Panc1 (cell line): ENCODE measurements around the gene STK39. TPM values are rescaled to one million over a fixed set of nuclear protein-coding genes. Genes with fewer than 3 reads are reported as not detected.

Source experiments
- ATAC-seq: fragments of 200-7000 bp; cut with Tn5 transposase; 2 replicates; pipeline ENCODE4 v1.9.1; 2020; ENCODE audit warnings: mild to moderate bottlenecking, moderate library complexity
- BruUV-seq: library from RNA; stranded (reverse); fragments of 400-500 nt; replicated peaks from 2 replicates; lab custom pipeline; 2021; lab: Mats Ljungman, UMichigan
- CTCF ChIA-PET: fragments of 300-600 bp; sonication (Branson Sonifier 250); formaldehyde crosslinking; loops from one replicate; lab custom pipeline; 2022; ENCODE audit warnings: antibody characterized with exemption; lab: Charles Lee
- POLR2A ChIA-PET: fragments of 300-600 bp; sonication (Branson Sonifier 250); formaldehyde crosslinking; loops from one replicate; lab custom pipeline; 2022; ENCODE audit warnings: antibody characterized with exemption; lab: Charles Lee
- DNase-seq: peaks from one replicate; pipeline ENCODE4 v3.0.0-alpha.2; 2010; ENCODE audit warnings: low read depth, low spot score
- H3K27ac ChIP-seq: 2 replicates; pipeline ENCODE4 v1.5.1; 2011; ENCODE audit warnings: mild to moderate bottlenecking, low read length, inconsistent platforms
- H3K27me3 ChIP-seq: fragments of 200-500 bp; sonication (Bioruptor generic); 2 replicates; pipeline ENCODE4 v1.6.0; 2014; ENCODE audit warnings: low read length, inconsistent platforms; ENCODE audit not compliant: control insufficient read depth, insufficient read depth
- H3K36me3 ChIP-seq: fragments of 200-500 bp; sonication (Bioruptor generic); 2 replicates; pipeline ENCODE4 v1.5.1; 2014; ENCODE audit warnings: inconsistent platforms, mild to moderate bottlenecking, low read length, moderate library complexity; ENCODE audit not compliant: control insufficient read depth, insufficient read depth
- H3K4me1 ChIP-seq: 2 replicates; pipeline ENCODE4 v1.5.1; 2011; ENCODE audit warnings: inconsistent platforms, mild to moderate bottlenecking, low read length, moderate library complexity; ENCODE audit not compliant: control insufficient read depth, insufficient read depth
- H3K4me3 ChIP-seq, 2 experiments: 2 replicates each; pipeline ENCODE4 v1.5.1; 2011 to 2012; ENCODE audit warnings: low read depth in 2 of 2, low read length in 2 of 2, mild to moderate bottlenecking in 2 of 2, inconsistent platforms in 1 of 2, moderate library complexity in 1 of 2
- H3K9me3 ChIP-seq: fragments of 200-500 bp; sonication (Bioruptor generic); 2 replicates; pipeline ENCODE4 v1.5.1; 2014; ENCODE audit warnings: low read depth, mild to moderate bottlenecking, inconsistent platforms, low read length, moderate library complexity; ENCODE audit not compliant: control insufficient read depth, insufficient read depth
- POLR2AphosphoS5 ChIP-seq: IDR thresholded peaks from 2 replicates; pipeline ENCODE4 v1.6.1; 2012; ENCODE audit warnings: mild to moderate bottlenecking, low read depth, low read length, moderate library complexity
- SIN3A ChIP-seq: IDR thresholded peaks from 2 replicates; pipeline ENCODE4 v1.6.1; 2012; ENCODE audit warnings: low read depth, mild to moderate bottlenecking, low read length, moderate library complexity, borderline replicate concordance; ENCODE audit not compliant: insufficient read depth
- TCF7L2 ChIP-seq: IDR thresholded peaks from 2 replicates; pipeline ENCODE4 v1.6.1; 2011; ENCODE audit warnings: mild to moderate bottlenecking, low read depth, low read length, inconsistent platforms
- in situ Hi-C: cut with HindIII; loops from 2 replicates; pipeline ENCODE4 v1.10.0; 2016; ENCODE audit warnings: low sequenced_read_pairs, low pct_unique_long_range_greater_than_20kb
- intact Hi-C: fragments of 100-400 bp; cut with micrococcal nuclease; formaldehyde crosslinking; loops from one replicate; pipeline ENCODE4 v1.10.0; 2022; ENCODE audit not compliant: unreplicated experiment
- total RNA-seq: library from RNA; stranded (reverse); gene quantifications from one replicate; pipeline ENCODE4 v1.2.1, GENCODE V29; 2021; ENCODE audit not compliant: unreplicated experiment
- TF ChIP-seq, protein P1 (sequence below): fragments of 450-650 bp; IDR thresholded peaks from 2 replicates; pipeline ENCODE4 v1.5.1; 2017; ENCODE audit warnings: mild to moderate bottlenecking
- TF ChIP-seq, protein P2 (sequence below), 2 experiments: IDR thresholded peaks; 2 replicates each; pipeline ENCODE4 v1.6.1; 2011 to 2012; ENCODE audit warnings: low read depth in 2 of 2, control low read depth in 1 of 2, low read length in 1 of 2, mild to moderate bottlenecking in 1 of 2, moderate library complexity in 1 of 2; ENCODE audit not compliant: insufficient read depth in 1 of 2

STK39 gene
- total RNA-seq, 1 experiment from 2014 or later, result 14.0 TPM

DNA sequence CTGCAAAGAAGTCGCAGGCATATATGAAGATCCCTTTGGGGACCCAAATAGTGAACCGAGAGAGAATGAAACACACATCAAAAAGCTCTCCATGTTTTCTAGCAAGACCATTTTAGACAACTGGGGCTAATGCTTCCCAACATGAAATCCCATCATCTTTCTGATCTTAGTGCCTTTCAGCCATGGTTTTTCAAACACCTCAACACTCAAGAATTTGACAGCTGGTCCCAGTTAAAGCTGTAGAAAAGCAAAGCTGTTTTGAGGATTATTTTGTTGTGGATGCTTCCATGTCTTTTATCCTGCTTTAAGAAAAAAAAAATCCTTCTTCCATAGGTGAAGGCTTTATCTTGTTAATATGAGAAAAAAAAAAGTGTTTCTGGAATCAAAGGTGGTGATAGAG is 259.1 kb downstream of the STK39 start:
- no peaks in the 10 kb centered on the region for H3K36me3 ChIP-seq
- no peak for TF ChIP-seq POLR2AphosphoS5
- TF ChIP-seq, protein P1, sequence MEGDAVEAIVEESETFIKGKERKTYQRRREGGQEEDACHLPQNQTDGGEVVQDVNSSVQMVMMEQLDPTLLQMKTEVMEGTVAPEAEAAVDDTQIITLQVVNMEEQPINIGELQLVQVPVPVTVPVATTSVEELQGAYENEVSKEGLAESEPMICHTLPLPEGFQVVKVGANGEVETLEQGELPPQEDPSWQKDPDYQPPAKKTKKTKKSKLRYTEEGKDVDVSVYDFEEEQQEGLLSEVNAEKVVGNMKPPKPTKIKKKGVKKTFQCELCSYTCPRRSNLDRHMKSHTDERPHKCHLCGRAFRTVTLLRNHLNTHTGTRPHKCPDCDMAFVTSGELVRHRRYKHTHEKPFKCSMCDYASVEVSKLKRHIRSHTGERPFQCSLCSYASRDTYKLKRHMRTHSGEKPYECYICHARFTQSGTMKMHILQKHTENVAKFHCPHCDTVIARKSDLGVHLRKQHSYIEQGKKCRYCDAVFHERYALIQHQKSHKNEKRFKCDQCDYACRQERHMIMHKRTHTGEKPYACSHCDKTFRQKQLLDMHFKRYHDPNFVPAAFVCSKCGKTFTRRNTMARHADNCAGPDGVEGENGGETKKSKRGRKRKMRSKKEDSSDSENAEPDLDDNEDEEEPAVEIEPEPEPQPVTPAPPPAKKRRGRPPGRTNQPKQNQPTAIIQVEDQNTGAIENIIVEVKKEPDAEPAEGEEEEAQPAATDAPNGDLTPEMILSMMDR, result no peak
- TF ChIP-seq TCF7L2, result no peak
- TF ChIP-seq, protein P2, sequence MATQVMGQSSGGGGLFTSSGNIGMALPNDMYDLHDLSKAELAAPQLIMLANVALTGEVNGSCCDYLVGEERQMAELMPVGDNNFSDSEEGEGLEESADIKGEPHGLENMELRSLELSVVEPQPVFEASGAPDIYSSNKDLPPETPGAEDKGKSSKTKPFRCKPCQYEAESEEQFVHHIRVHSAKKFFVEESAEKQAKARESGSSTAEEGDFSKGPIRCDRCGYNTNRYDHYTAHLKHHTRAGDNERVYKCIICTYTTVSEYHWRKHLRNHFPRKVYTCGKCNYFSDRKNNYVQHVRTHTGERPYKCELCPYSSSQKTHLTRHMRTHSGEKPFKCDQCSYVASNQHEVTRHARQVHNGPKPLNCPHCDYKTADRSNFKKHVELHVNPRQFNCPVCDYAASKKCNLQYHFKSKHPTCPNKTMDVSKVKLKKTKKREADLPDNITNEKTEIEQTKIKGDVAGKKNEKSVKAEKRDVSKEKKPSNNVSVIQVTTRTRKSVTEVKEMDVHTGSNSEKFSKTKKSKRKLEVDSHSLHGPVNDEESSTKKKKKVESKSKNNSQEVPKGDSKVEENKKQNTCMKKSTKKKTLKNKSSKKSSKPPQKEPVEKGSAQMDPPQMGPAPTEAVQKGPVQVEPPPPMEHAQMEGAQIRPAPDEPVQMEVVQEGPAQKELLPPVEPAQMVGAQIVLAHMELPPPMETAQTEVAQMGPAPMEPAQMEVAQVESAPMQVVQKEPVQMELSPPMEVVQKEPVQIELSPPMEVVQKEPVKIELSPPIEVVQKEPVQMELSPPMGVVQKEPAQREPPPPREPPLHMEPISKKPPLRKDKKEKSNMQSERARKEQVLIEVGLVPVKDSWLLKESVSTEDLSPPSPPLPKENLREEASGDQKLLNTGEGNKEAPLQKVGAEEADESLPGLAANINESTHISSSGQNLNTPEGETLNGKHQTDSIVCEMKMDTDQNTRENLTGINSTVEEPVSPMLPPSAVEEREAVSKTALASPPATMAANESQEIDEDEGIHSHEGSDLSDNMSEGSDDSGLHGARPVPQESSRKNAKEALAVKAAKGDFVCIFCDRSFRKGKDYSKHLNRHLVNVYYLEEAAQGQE (IDR thresholded peaks at IDR 0.05; ENCODE audit: insufficient read depth in 1 of 2, low read depth in 2 of 2, low read length in 1 of 2), result no peak
- no peak for TF ChIP-seq SIN3A
- no peak overlapping the region for H3K27ac ChIP-seq
- no peak for DNase-seq
- H3K9me3 ChIP-seq, result no peaks in the 10 kb centered on the region
- H3K4me3 ChIP-seq, result no peak overlapping the region
- in situ Hi-C loops (no loop called here), intact Hi-C loops (no loop called here)
- ChIA-PET POLR2A (no interaction called here), CTCF (no interaction called here)
- no TSS peak for BruUV-seq
- H3K4me1 ChIP-seq, result no peaks in the 10 kb centered on the region
- no peaks in the 10 kb centered on the region for H3K27me3 ChIP-seq
- ATAC-seq, result no peak

DNA sequence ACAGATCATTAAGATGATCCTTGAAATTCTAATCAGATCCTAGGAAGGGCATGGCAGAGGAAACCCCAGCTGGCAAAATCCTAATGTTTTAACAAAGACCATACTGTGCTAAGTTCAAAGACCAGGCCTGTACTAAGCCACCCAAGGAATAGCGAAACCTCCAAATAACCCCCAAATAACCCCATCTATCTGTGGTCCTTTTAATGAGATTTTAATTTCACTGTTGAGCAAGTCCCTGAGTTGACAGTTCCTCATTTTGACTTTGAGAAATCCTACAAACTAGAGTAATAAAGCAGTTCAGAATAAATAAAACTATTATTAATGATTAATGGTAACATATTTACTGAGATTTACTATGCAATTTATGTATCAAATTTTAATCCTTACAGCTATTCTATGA is 259.8 kb downstream of the STK39 start:
- intact Hi-C loops (no loop called here), in situ Hi-C loops (no loop called here)
- Histone ChIP-seq H3K9me3 (no peaks in the 10 kb centered on the region), H3K27ac (no peak overlapping the region), H3K27me3 (no peaks in the 10 kb centered on the region), H3K36me3 (no peaks in the 10 kb centered on the region), H3K4me3 (no peak overlapping the region), H3K4me1 (no peaks in the 10 kb centered on the region)
- TF ChIP-seq TCF7L2 (no peak), POLR2AphosphoS5 (no peak), SIN3A (no peak)
- TF ChIP-seq, protein P2 (IDR thresholded peaks at IDR 0.05; ENCODE audit: insufficient read depth in 1 of 2, low read depth in 2 of 2, low read length in 1 of 2), result no peak
- TF ChIP-seq, protein P1, result no peak
- CTCF ChIA-PET, result no interaction called here
- DNase-seq, result no peak
- POLR2A ChIA-PET, result no interaction called here
- no TSS peak for BruUV-seq
- ATAC-seq, result no peak
